Dermis microvascular lymphatic vessel endothelial cell (primary cell): Measurements from ENCODE around the gene SHD. TPM values are rescaled to one million over a fixed set of nuclear protein-coding genes. Genes with fewer than 3 reads are reported as not detected.
"Not testable (repeated sequence)": the region's sequence is repeated elsewhere in the genome, so short reads cannot be mapped to it uniquely, and the experiment has no call there.

ENCODE experiments used
- DNase-seq, 2 donors: peaks; one replicate each; pipeline versions ENCODE4 v3.0.0 to v3.0.0-alpha.2; 2010; ENCODE audit warnings: low read depth in 2 of 2
- total RNA-seq: library from RNA; depleted of rRNA; stranded (reverse); fragments of >200 nt; gene quantifications from 2 replicates; pipeline ENCODE4 v1.2.1, GENCODE V29; 2014

The SHD gene
- total RNA-seq, 1 donor from 2014 or later, result not detected

DNA sequence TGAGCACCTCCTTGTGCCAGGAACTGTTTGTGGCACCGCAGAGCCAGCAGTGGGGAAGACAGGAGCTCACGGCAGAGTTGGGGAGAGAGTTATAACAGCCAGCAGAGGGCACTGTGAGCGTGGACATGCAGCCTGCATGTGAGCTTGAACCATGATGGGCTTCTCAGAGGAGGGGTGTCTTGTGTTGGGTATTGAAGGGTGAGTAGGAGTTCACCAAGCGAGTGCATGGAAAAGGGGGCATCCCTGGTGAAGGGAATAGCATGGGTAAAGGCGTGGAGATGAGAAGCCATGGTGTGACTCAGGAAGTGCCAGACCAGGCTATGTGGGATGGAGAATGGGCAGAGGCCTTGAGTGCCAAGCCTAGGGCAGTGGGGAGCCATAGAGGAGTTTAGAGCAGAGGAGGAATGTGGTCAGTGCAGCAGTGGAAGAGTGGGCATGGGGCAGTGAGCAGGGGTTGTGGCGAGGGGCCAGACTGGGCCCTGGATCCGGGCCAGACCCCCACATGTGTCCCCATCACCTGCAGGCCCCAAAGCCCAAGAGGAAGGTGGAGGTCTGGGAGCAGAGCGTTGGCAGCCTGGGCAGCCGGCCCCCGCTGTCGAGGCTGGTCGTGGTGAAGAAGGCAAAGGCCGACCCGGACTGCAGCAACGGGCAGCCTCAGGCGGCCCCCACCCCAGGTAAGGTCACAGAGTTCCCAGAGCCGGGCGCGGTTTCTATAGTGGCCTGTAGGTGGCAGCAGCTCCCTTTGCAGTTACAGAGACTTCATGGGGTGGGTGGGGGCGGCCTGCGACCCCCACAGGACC is 11.8 kb upstream of the SHD start:
- peak in 1 of 2 donors; percentile 41 for DNase-seq

DNA sequence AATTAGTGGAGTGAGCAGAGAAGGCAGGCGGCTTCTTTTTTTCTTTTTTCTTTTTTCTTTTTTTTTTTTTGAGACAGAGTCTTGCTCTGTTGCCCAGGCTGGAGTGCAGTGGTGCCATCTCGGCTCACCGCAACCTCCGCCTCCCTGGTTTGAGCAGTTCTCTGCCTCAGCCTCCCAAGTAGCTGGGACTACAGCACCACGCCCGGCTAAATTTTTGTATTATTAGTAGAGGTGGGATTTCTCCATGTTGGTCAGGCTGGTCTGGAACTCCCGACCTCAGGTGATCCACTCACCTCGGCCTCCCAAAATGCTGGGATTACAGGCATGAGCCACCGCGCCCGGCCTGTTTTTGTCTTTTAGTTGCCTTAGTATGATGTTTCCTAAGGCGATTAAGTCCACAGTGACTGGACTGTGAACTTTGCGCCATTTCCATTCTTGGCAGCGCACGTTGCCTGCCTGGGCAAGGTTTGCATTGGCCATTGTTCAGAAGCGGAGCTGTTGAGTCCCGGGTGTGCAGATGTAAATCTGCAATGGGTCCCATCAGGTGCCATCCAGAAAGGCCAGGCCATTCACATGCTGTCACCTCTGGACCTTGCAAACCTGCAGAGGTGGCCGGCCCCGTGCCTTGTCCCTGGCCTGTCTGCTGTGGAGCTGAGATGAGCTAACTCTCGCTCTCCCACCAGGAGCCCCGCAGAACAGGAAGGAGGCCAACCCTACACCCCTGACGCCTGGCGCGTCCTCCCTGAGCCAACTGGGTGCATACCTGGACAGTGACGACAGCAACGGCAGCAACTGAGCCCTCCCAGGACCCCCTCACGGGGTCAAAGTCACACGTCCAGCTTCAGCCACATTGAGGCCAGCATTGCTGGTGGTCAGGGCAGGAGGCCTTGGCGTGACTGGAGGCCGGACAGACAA is 10.9 kb upstream of the SHD start:
- no peak for DNase-seq

DNA sequence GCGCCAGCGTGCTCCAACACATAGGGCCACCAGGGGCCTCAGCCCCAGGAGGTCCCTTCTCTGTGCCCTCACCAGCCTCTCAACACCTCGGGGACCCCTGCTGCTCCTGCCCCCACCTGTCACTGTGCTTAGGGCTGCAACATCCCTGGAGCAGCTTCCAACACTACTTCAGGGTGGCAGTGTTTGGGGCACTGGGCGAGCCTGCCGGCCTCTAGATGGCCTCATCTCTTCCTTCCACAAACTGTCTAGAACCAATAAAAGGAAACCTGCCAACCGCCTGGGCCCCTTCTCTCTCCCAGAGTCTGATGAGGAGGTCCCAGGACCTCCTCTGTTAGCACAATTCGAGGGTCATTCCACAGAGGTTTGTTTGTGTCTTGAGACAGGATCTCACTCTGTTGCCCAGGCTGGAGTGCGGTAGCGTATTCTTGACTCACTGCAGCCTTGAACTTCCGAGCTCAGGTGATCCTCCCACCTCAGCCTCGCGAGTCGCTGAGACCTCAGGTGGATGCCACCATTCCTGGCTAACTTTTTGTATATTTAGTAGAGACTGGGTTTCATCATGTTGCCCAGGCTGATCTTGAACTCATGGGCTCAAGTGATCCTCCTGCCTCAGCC is 10.1 kb upstream of the SHD start:
- no peak for DNase-seq

DNA sequence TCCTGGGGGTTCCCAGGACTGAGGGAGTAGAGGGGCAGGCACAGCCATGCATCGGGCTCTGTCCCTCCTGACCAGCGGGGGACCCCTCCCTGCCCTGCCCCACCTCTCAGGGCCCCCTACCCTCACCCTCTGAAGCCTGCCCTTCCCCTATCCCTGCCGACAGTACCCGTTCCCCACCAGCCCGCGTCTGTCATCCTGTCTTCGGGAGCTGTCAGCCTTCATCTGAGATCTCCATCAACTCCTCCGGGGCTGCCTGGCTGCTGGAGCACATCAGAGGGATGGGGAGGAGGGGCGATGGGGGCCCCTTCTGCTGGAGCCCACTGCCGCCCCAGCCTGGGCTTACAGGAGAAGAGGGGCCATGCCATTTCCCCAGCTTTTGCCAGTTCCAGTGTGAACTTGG is 6.2 kb upstream of the SHD start:
- DNase-seq, result no peak

DNA sequence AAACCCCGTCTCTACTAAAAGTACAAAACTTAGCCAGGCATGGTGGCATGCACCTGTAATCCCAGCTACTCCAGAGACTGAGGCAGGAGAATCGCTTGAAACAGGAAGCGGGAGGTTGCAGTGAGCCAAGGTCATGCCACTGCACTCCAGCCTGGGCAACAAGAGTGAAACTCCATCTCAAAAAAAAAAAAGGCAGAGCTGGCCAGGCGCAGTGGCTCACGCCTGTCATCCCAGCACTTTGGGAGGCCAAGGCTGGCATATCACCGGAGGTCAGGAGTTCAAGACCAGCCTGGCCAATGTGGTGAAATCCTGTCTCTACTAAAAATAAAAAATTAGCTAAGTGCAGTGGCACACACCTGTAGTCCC is 4.8 kb upstream of the SHD start:
- not testable (repeated sequence) for DNase-seq

DNA sequence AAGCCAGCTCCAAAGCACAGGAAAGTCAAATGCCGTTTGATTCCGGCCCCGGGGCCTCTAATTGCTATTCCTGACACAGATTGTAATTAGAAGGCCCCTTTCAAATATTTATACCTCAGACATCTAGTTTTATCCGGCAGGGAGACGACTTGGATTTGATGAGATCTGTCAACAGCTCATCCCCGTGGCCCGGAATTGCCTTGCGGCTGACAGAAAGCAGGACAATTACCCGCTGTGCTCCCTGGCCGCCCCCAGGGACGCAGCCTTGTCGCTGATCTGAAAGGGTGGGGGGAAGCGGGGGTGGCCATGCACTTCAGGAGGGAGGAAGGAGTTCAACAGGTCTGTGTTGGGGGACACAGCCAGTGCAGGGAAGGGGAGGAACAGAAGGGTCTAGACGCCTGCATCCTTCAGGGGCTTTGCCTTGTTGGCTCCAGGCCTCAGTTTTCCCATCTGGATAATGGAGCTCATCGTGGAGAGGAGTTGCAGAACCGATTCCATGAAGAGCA is 1.8 kb upstream of the SHD start:
- DNase-seq, result no peak

DNA sequence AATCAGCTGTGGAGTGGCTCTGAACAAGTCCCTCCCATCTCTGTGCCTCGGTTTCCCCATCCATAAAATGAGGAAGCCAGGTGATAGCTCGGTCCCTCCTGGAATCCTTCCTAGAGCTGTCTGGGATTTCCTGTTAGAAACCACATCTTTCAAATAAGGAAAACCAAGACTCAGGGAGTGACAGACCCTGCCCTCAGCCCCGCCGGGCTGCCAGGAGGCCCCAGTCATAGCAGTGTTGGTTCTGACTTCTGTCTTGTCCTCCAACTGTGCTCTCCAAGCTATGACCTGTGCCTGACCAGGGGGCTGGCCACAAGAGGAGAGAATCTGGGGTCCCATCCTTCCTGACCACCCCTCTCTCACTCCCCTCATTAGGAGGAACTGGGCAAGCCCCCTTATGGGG is 1.1 kb upstream of the SHD start:
- DNase-seq, result no peak

DNA sequence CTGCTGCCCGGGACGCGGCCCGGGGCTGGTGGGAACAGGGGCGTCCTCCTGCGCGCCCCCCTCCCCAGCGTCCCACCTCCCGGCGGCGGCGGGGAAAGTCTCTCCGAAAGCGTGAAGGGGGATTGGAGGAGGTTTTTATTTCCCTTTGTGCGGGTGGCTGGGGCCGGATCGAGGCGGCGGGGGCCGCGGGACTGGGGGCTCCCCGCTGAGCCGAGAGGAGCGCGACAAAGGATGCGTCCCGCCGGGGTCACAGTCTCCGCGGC is 132 bp downstream of the SHD start:
- no peak for DNase-seq

DNA sequence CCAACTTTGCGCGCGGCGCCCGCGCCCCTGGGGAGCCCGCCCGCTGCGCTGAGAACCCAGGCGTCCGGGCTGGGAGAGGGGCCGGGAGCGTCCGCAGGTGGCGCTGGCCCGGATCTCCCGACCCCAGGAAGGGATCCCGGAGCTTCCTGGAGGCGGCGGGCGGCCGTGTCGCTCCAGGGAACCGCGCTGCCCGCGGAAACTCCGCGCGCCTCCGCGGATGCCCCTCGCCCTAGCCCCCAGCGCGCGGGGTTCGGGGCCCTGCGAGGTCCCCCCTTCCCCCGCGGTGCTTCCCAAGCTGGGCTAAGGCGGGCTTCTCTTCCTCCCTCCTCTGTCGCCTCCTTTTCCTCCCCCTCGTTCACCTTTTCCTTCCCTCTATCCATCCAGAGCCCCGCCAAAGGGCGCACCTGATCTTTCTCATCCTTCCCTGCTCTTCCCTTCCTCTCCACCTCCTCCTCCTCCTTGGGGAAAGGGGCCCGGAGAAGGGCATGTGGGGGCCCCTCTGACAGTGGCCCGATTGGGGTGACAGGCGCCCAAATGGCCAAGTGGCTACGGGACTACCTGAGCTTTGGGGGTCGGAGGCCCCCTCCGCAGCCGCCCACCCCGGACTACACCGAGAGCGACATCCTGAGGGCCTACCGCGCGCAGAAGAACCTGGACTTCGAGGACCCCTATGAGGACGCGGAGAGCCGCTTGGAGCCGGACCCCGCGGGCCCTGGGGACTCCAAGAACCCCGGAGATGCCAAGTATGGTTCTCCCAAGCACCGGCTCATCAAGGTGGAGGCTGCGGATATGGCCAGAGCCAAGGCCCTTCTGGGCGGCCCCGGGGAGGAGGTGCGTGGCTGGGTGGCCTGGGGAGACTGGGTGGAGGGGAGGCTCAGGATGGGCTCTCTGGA is 710 bp downstream of the SHD start:
- DNase-seq, result no peak

DNA sequence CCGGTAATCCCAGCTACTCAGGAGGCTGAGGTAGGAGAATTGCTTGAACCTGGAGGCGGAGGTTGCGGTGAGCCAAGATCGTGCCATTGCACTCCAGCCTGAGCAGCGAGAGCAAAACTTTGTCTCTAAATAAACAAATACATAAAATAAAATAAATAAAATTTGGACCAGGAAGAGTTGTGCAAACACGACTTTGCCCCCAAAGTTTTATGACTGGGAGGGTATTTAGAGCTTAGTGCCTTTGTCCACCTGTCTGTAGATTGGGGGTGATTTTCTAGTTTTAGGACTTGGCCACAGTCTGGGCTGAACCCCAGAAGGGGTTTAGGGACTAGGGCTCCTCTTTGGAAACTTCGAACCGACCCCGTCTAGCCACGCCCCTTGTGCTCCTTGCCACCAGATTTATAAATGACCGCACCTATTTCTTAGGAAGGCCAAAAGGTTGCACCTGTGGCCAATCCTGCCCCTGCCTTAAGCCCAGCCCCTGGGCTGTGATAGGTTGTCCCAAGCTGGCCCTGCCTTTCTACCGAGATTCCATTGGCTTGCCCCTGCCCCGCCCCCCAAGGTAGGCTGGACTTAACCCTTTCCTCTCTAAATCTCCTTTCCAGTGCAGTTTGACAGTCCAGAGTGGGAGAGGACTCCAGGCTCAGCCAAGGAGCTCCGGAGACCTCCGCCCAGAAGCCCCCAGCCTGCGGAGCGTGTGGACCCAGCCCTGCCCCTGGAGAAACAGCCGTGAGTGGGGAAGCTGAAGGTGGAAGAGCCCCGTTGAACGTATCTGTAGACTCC is 5.3 kb downstream of the SHD start:
- DNase-seq, result peak in 1 of 2 donors; percentile 17

DNA sequence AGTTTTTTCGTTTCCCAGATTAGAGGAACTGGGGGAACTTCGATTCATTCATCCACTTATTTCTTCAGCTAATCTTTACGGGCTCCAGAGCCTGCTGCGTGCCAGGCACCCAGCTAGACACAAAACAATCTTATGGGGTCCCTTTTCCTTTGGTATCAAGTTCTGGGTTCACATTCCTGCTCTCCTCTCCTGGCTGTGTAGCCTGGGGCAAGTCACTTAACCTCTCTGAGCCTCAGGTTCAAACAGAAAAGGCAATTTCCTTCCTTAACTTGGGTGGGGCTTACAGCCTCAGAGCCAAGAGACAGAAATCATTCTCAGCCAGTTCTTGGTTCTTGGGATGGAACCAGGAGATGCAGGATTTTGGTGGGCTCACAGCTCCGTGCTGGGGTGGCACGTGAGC is 5.9 kb downstream of the SHD start:
- no peak for DNase-seq

DNA sequence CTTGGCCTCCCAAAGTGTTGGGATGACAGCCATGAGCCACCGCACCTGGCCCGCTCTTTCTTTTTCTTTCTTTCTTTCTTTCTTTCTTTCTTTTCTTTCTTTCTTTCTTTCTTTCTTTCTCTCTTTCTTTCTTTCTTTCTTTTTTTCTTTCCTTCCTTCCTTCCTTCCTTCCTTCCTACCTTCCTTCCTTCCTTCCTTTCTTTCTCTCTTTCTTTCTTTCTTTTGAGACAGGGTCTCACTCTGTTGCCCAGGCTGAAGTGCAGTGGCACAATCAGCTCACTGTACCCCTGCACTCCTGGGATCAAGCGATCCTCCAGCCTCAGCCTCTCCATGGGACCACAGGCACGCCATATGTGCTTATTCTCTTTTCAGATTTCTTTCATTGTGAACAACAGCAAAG is 7.1 kb downstream of the SHD start:
- not testable (repeated sequence) for DNase-seq

DNA sequence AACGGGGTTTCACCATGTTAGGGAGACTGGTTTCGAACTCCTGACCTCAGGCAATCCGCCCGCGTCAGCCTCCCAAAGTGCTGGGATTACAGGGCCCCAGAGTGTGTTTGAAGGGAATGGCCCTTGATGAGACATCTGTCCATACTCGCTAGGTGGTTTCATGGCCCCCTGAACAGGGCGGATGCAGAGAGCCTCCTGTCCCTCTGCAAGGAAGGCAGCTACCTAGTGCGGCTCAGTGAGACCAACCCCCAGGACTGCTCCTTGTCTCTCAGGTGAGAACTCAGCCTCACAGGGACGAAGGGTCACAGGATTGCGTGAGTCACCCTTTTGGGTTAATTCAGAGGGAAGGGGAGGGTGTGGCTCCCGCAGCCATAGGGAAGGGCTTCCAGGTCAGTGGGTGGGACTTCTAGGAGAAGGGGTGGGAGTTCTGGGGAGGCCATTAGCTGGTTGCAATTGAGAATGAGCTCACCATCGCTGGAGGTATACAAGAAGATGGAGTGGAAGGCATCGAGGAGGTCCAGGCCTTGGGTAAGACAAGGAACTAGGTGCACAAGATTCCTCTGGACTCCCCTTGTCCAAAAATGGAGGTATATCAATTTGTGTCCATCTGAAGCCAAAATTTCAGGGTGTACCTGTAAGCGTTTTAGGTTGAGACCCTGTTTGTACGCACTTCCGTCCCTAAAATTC is 9.2 kb downstream of the SHD start:
- no peak for DNase-seq

DNA sequence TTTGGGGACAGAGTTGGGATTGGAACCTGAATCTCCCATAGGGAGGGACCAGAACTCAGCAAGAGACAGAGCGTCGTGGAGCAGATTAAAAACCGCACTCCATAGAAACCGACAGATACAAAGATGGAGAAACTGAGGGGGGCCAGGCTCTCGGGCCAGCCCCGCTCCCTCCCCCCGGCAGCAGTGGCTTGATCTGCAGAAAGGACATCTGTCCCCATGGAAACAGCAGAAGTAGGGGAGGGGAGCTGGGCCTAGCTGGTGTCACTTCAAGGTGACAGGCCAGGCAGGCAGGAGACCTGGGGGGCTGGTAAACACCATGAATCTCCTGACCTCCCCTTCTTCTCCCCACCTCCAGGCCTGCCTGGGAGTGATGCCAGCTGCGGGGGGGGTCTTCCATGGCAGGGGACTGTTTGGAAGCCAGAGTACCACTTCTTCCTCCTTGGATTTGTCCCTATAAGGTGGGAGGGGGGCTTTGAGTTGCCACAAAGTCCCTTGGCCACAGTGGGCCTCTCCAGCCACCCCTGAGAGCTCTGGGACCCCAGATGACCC is 12.2 kb downstream of the SHD start:
- no peak for DNase-seq

DNA sequence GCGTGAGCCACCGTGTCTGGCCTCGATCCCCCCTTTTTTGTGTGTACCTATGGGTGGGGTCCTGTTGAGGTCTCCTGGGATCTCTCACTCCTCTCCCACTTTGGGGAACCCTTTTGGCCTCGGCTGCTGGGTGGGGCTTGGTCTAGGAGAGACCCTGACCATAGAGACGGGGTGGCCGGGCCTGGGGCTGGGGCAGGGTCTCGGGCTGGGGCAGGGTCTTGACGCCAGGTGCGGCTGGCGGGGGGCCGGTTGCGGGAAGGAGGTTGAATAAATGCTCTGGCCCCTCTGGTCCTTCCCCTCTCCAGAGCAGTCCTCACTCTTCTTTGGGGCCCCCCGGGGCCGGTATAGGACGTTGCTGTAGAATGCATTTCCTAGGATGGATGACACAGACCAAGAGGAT is 13.4 kb downstream of the SHD start:
- no peak for DNase-seq

DNA sequence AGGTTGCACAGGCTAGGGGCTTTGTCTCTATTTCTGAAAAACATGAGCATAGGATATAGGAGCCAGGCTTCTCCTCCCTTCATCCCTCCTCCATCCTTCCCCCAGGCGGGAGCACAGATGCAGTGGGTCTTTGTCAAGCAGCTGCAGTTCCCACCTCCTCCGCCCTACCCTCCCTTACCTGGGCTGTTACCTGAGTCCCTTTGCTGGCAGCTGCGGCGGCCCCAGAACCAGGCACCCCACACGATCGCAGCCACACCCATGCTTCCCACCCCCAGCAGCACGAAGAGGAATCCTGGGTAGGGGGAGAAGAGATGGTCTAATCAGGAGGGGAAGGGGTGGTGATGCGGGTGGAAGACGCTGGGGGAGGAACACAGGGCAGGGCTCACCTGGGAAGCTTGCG is 15.3 kb downstream of the SHD start:
- no peak for DNase-seq

DNA sequence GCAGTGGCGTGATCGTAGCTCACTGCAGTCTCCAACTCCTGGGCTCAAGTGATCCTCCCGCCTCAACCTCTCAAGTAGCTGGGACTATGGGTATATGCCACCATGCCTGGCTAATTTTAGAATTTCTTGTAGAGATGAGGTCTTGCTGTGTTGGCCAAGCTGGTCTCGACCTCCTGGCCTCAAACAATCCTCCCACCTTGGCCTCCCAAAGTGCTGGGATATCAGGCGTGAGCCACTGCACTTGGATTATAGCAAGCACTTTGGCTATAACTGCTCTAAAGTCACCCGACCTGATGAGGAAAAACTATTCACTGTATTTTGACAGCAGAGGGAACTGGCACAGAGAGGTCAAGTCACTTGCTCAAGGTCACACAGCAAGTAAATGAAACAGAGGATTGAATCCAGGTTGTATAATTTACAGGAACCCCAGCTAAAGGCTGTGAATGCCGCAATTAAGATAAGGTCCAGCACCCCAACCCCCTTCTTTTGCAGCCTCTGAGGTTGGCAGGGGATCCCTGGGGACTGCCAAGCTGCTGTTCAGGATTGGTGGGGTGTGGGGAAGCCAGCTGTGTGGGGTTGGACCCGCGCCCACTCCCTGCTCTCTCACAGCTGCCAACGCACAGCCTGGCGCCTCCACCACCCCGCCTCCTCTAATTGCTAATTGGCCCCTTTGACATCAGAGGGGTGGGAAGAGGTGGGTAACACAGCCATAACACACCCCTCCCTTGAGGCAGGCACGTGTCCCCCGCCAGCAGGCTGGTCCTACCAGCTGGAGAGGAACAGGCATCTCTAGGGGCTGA is 17.1 kb downstream of the SHD start:
- DNase-seq, result no peak

DNA sequence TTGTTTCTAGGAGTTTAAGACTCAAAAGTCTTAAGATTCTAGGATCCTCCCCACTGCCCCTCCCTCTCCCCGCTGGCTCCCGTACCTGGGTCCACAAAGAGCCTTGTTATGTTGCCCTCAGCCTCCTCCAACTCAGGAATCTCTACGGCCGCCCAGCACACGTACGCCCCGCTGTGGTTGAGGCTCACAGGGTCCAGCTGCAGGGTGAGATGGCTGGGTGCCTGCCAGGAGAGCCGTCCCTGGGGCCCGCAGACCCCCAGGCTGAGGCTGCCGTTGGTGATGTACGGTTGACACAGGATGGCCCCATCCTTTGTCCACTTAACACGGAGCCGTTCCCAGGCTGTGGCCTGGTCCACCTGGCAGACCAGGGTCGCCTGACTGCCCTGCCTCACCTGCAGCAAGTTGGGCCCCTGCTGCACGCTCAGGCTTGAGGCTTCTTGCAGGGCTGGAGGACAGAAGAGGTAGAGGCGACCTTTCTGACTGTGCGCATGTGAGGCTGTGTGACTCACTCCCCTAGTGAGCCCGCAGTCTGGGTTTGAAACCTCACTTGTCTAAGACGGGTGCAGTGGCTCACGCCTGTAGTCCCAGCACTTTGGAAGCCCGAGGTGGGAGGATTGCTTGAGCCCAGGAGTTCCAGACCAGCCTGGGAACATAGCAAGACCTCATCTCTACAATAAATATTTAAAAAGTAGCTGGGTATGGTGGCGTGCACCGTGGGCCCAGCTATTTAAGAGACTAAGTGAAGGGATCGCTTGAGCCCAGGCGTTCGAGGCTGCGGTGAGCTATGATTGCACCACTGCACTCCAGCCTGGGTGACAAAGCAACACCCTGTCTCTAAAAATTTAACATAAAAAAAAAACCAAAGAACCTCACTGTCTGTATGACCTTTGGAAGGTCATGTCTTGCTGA is 19.1 kb downstream of the SHD start:
- DNase-seq, result no peak
